Ecto neural progenitor cell (in vitro differentiated cells): ENCODE data around the gene SDK1.

ENCODE experiments used
- DNase-seq: peaks from one replicate; pipeline ENCODE4 v3.0.0-alpha.2; 2018; ENCODE audit warnings: low spot score

The SDK1 gene

DNA sequence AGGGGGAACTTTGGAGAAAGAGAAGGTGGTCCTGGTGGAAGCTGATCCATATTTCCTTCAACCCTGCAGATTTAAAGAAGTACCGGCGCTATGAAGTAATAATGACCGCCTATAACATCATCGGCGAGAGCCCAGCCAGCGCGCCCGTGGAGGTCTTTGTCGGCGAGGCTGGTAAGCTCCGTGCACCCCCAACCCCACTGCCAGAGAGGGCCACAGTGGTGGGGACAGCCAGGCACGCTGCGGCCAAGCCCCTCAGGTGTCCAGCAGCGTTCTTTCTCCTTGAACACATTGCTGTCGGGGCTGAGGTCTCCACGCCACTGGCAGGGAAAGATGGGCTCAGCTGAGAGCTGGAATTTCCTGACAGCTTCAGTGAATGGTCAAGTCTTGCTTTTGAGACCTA, 877.4 kb downstream of the SDK1 start:
- no peak for DNase-seq

- no peak for DNase-seq
Measured at GRCh38 chr7:4178916-4179687, 878.0 kb downstream of the SDK1 start.

- DNase-seq, result no peak
Measured at GRCh38 chr7:4179688-4180380, 878.8 kb downstream of the SDK1 start.

DNA sequence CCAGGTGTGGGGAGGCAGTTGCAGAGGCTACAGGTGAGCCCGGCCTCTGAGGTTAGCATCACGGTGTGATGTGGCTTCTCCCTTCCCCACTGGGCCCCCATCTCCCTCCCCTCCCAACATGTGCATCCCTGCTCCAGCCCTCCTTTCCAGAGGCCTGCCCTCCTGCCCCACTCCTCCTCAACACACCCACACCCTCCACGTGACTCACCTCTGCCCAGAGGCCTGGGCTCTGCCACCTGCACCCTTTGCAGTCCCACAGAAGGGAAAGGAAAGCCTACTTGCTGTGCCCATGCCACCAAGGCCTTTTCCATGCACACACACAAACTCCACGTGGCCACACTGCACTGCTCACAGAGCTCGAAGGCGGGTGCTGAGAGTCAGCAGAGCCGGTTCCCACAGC, 880.4 kb downstream of the SDK1 start:
- no peak for DNase-seq

DNA sequence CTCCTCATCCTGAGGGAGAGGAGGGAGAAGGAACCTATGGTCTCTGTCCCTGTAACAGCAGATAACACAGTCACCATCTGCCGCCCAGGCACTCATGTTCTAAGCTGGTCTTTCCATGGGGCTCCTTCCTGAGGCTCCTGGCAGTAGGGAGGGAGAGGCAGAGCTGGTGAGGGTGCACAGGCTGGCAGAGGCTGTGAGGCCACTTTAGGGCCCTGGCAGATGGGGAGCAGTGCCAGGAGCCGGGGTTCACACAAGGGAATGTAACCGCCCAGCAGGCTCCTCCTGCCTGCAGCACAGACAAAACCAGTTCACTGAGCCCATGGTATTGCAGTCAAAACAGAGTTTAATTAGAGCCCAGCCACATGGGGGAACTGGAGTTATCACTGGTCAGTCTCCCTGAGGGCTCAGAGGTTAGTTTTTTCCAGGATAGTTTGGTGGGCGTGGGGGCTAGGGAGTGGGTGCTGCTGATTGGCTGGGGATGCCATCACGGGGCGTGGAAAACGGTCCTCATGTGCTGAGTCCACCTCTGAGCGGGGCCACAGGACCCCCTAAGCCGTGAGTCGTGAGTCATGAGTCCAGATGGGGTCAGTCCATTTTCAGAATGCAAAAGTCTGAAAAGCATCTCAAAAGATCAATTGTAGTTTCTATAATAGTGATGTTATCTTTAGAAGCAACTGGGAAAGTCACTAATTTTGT, 881.7 kb downstream of the SDK1 start:
- DNase-seq, result no peak

- DNase-seq, result no peak
Measured at GRCh38 chr7:4184653-4185052, 883.6 kb downstream of the SDK1 start.

DNA sequence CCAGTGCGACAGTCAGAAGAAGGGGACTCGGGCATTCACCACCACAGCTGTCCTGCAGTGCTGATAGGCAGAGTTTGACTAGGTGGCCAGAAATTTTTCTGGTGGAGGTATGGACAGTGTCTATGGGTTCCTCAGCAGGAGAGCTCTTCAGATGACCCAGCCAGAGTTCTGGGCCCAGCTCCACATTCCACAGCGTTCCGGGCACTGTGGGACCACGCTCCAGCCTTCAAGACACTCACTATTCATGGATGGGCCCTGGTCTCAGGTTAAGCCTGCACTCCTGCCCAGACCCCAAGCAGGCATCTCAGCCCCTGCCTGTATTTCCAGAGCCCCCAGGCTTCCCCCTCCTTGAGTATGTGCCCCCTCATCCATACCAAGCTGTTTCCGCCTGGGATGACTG, 884.1 kb downstream of the SDK1 start:
- DNase-seq, result no peak

- DNase-seq, result no peak
Measured at GRCh38 chr7:4185721-4186512, 884.9 kb downstream of the SDK1 start.

GRCh38 chr7:4186513-4186780, 885.4 kb downstream of the SDK1 start:
- DNase-seq, result no peak

DNA sequence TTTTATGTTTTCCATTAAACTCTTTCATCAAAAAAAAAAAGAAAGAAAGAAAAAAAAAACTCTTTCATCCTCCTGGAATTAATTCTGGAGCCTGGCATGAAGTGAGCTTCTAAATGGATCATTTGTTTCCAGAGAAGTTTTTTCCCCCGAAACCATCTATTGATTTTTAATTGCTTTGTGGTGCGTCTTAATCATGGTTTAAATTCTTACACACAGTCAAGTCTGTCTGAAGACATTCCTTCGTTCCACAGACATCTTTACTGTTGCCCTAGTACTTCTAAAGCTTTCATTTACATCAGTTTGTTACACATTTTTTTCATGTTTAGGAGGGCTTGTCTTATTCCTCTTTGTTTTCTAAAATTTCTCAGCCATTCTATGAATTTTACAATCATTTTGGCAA, 887.6 kb downstream of the SDK1 start:
- DNase-seq, result no peak

DNA sequence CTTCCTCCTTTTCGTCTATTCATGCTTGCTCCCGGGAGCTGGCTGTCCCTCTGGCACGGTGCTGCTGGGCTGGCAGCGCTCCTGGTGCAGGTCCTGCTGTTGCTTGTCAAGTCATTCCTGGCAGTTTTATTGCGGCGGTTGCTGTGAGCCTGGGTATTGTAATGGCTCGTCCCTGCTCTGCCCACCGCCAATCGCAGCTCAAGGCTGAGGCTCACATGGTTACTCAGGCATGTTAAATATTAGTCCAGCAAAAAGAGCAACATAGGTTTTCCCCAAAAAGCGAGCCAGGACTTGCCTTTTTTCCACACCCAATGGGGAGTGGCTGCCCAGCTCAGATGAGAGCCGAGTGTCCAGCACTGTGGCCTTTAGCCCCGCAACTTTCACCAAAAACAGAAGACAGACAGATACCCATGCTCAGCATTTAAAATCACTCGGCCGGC, 888.1 kb downstream of the SDK1 start:
- no peak for DNase-seq

DNA sequence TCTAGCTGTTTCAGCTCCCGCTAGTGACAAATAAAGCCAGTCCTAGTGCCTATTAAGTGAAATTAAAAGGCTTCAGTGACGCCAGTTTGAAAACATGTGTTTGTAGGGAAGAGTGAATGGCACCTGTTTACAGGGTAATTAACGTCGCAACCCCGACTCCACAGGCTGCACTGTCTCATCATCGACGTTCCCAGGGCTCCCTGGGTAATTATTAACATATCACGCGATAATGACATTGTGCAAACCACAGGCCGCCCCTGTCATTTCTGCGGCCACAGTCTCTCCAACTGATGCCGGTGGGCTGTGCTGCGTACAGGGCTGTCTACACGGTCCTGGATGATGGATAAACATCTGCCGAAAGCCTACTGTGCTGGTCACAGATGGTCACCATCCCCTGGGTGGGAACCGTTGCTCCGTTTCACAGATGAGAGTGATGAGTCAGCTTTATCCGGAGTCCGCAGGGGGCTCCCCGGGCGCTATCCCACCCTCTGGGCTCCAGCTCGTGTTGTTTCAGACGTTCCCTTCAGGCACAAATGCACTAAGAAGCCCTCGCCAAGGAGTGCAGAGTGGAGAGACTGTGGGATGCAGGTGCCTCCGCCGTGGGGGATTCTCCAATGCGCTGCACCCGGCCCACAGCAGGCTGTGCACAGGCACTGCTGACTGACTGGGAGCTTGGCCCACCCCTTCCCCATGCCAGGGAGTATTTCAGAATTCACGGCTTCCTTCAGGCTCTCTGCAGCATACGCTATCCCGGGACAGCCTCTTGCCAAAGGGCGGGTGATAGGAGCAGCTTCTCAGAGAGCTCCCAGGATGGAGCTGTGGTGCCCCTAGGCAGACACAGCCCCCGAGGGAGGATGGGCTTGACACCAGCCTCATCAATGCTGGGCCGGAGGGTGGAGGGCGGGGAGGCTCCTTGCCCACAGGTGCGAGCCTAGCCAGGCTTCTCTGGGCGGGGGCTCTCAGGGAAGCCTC, 889.2 kb downstream of the SDK1 start:
- no peak for DNase-seq

DNA sequence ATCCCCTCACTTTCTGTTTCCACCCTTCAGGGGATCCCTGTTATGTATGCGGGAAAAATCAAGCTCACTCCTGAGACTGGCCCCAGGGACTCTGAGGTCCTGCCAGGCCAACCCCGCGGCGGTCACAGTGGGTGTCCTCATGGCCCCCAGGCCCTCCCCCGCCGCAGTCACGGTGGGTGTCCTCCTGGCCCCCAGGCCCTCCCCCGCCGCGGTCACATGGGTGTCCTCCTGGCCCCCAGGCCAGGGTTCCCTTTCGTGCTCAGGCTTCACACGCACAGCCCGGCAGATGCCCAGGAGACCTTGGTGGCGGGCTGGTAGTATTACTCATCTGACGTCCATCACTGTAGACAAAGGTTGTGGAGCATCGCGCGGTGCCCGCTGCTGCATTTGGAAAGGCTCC, 890.0 kb downstream of the SDK1 start:
- DNase-seq, result no peak

- no peak for DNase-seq
Measured at GRCh38 chr7:4191525-4191924, 890.5 kb downstream of the SDK1 start.

DNA sequence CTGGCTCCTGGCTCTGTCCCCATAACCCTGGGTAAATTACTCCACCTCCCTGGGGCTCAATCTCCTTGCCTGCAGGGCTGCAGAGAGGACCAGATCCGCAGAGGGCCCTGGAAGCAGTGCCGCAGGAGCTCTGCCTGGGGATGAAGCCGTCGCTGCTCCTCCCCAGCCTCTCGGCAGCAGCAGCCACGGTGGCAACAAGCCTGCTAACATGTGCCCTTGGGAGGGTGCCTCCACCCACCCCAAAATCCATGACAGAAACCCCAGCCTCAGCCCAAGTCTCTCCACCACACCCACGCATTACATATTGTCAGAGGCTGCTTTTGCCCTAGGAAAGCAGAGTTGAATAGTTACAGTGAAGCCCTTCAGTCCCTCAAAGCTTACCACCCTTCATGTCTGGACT, 894.6 kb downstream of the SDK1 start:
- DNase-seq, result no peak

GRCh38 chr7:4196121-4196819, 895.2 kb downstream of the SDK1 start:
- no peak for DNase-seq

GRCh38 chr7:4198301-4198700, 897.2 kb downstream of the SDK1 start:
- DNase-seq, result no peak

DNA sequence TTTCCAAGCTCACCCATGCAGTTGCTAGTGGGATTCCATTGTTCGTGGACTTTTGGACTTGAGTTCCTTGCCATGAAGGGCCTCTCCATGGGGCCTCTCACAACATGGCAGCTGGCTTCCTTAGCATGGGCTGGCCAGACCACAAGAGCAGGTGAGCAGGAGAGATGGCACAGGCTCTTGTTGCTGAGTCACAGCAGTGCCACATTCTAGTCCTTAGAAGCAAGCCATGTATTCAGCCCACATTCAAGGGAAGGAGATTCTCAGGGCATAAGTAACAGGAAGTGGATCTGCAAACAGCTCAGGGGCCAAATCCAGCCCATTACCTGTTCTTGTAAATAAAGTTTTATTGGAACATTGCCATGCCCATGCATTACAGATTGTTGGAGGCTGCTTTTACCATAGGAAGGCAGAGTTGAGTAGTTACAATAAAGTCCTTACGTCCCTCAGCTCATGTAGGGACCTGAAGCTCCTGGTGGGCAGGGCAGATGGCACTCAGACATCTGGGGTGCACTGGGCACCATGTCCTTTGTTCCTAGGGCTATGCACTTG, 899.6 kb downstream of the SDK1 start:
- DNase-seq, result no peak

DNA sequence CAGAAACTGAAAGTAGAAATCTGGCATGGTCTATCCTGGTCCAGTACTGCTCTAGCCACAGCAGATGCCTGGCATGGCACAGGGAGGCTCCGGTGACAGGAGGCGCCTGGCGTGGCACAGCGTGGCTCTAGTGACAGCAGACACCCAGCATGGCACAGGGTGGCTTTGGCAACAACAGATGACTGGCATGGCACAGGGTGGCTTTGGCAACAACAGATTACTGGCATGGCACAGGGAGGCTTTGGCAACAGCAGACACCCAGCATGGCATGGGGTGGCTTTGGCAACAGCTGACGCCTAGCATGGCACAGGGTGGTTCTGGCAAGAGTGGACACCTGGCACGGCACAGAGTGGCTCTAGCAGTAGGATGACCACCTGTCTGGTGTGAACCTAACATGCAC, 900.5 kb downstream of the SDK1 start:
- DNase-seq, result no peak

- no peak for DNase-seq
Measured at GRCh38 chr7:4202154-4202736, 901.2 kb downstream of the SDK1 start.
